Measurements from ENCODE around the gene TNFAIP2. TPM values are rescaled to one million over a fixed set of nuclear protein-coding genes. Genes with fewer than 3 reads are reported as not detected.

TNFAIP2 gene
- total and polyA plus RNA-seq, 2 experiments from 2014 or later = 0.32 to 1.2 TPM

DNA sequence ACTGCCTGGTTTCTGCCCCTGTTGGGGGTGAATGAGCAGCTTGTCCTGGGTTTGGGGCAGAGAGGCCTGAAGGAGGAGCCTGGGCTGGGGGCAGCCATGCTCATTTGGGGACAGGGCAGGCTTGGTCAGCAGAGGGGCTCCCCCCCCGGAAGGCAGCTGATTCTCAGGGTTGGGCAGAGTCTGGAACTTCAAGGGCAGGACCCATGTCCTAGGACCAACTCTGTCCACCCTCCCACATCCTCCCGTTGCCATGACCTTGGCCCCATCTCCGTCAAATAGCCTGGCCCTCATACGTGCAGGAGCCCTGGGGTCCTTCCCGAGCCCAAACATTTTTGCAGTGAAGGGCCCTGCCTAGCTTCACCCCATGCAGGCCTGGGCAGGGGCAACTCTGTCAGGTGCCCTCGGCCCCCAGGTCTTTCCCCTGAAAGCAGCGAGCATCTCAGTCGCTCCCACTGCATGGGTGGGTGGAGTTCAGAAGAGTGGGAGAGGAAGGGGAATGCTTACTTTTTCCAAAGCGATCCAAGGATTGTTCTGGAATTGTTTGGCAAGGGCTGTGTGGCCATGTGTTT is 32.6 kb downstream of the TNFAIP2 start:
- H3K27me3 ChIP-seq = no peaks in the 10 kb centered on the region
- H3K4me1 ChIP-seq (ENCODE audit: low read depth) = no peaks in the 10 kb centered on the region
- no peak overlapping the region for H3K27ac ChIP-seq
- no peaks in the 10 kb centered on the region for H3K9me3 ChIP-seq (ENCODE audit: low read depth)
- no peak overlapping the region for H3K4me3 ChIP-seq
- TF ChIP-seq, protein P1, sequence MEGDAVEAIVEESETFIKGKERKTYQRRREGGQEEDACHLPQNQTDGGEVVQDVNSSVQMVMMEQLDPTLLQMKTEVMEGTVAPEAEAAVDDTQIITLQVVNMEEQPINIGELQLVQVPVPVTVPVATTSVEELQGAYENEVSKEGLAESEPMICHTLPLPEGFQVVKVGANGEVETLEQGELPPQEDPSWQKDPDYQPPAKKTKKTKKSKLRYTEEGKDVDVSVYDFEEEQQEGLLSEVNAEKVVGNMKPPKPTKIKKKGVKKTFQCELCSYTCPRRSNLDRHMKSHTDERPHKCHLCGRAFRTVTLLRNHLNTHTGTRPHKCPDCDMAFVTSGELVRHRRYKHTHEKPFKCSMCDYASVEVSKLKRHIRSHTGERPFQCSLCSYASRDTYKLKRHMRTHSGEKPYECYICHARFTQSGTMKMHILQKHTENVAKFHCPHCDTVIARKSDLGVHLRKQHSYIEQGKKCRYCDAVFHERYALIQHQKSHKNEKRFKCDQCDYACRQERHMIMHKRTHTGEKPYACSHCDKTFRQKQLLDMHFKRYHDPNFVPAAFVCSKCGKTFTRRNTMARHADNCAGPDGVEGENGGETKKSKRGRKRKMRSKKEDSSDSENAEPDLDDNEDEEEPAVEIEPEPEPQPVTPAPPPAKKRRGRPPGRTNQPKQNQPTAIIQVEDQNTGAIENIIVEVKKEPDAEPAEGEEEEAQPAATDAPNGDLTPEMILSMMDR (IDR thresholded peaks at IDR 0.05; ENCODE audit: low read depth, low read length) = no peak
- no peaks in the 10 kb centered on the region for H3K36me3 ChIP-seq
- DNase-seq (ENCODE audit: low read depth in 1 of 2, low spot score in 1 of 2) = no peak

DNA sequence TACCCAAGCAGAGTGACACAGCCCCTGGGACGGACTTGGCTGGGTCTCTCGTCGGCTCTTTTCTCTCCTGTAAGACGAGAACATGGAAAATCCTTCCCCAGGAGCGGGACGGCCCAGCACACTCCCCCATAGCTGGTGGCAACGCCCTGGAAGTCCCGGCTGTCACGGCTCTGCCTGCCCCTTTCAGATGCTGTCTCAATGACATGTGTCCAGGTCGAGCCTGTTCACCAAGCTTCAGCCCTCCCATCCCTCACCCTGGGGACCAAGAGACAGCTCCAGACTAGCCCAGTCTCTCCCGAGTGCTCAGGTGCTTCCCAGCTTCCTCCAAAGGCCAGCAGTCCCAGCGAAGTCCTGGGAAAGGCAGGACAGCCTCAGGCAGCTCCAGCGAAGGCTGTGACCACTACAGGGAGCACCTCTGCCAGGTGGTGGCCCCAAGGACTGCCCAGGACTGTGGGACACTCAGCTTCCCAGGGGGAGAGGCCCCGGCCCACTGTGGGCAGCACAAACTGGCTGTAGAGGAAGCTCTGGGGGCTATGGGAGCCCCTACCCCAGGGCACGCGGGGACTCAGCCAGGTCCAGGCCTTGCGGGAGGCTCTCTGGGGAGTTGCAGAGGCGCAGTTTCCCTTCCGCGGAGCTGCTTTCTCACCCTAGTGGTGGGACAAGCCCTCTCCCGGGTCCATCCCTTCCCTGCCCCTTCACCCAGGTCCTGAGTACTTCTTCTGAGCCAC is 33.6 kb downstream of the TNFAIP2 start:
- DNase-seq (ENCODE audit: low read depth in 1 of 2, low spot score in 1 of 2) = no peak

DNA sequence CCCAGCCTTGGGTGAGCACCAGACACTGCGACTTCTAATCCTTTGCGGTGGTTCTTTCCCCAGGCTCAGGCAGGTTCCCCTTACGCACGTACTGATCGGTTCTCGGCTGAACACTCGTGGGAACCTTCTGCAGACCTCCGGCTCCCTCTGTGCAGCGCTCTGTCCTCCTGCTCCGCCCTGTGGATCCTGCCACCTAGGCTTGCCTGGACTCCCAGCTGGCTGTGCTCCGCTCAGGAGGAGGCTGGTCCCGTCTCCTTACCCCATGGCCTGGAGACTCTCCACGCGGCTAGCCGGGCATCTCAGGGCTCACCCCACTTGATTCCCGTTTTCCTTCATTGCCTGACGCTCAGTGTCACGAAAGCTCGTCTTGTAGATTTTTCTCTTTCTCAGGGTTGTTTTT is 34.7 kb downstream of the TNFAIP2 start:
- no peaks in the 10 kb centered on the region for H3K27me3 ChIP-seq
- TF ChIP-seq, protein P1 (IDR thresholded peaks at IDR 0.05; ENCODE audit: low read depth, low read length) = no peak
- no peak overlapping the region for H3K27ac ChIP-seq
- no peak for DNase-seq (ENCODE audit: low read depth in 1 of 2, low spot score in 1 of 2)
- no peaks in the 10 kb centered on the region for H3K4me1 ChIP-seq (ENCODE audit: low read depth)
- no peaks in the 10 kb centered on the region for H3K9me3 ChIP-seq (ENCODE audit: low read depth)
- no peak overlapping the region for H3K4me3 ChIP-seq
- no peaks in the 10 kb centered on the region for H3K36me3 ChIP-seq

More for the DNA sequence above, 33.6 kb downstream of the TNFAIP2 start:
- Histone ChIP-seq H3K27ac (no peak overlapping the region), H3K36me3 (no peaks in the 10 kb centered on the region), H3K27me3 (no peaks in the 10 kb centered on the region), H3K4me1 (ENCODE audit: low read depth) (no peaks in the 10 kb centered on the region), H3K9me3 (ENCODE audit: low read depth) (no peaks in the 10 kb centered on the region), H3K4me3 (no peak overlapping the region)
- TF ChIP-seq, protein P1 (IDR thresholded peaks at IDR 0.05; ENCODE audit: low read depth, low read length) = no peak

DNA sequence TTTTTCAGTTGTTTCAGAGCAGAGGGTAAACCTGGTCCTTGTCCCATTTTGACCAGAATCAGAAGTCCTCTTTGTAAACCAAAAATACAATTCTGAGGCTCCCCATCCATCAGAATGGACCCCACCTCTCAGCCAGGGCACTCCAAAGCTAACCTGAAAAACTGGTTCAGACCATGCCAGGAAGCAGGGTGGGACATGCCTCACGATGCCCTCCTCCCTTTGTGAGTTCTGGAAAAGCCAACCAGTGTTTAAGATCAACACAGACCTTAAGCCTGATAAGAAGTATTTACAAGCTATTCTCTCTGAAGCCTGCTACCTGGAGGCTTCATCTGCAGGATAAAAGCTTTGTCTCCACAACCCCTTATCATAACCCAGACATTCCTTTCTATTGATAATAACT is 35.4 kb downstream of the TNFAIP2 start:
- H3K4me3 ChIP-seq = no peak overlapping the region
- no peaks in the 10 kb centered on the region for H3K9me3 ChIP-seq (ENCODE audit: low read depth)
- H3K4me1 ChIP-seq (ENCODE audit: low read depth) = no peaks in the 10 kb centered on the region
- no peaks in the 10 kb centered on the region for H3K27me3 ChIP-seq
- TF ChIP-seq, protein P1 (IDR thresholded peaks at IDR 0.05; ENCODE audit: low read depth, low read length) = no peak
- no peak for DNase-seq (ENCODE audit: low read depth in 1 of 2, low spot score in 1 of 2)
- H3K36me3 ChIP-seq = no peaks in the 10 kb centered on the region
- no peak overlapping the region for H3K27ac ChIP-seq

DNA sequence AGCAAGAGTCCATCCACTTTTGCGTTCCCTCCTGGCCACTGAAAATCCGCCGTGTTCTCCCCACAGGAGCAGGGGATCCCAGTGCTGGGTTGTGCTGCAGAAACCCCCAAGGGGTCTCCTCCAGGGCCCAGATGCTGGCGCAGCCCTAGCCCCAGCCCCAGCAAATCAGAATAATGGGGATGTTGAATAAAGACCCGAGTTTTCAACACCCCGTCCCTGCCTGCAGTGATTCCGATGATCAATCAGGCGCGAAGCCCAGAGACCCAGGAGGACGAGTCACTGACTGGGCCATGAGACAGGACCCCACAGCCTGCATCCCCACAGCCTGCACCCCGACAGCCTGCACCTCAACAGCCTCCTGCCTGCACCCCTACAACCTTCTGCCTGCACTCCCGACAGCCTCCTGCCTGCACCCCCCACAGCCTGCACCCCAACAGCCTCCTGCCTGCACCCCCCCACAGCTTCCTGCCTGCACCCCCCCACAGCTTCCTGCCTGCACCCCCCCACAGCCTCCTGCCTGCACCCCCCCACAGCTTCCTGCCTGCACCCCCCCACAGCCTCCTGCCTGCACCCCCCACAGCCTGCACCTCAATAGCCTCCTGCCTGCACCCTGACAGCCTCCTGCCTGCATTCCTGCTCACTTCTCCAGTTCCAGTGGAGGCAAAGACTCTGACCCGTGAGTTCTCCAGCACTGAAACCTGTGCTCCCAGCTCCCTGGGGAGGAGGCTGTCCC is 37.2 kb downstream of the TNFAIP2 start:
- Histone ChIP-seq H3K27me3 (no peaks in the 10 kb centered on the region), H3K4me1 (ENCODE audit: low read depth) (no peaks in the 10 kb centered on the region), H3K27ac (no peak overlapping the region), H3K9me3 (ENCODE audit: low read depth) (no peaks in the 10 kb centered on the region), H3K4me3 (no peak overlapping the region), H3K36me3 (no peaks in the 10 kb centered on the region)
- TF ChIP-seq, protein P1 (IDR thresholded peaks at IDR 0.05; ENCODE audit: low read depth, low read length) = no peak
- DNase-seq (ENCODE audit: low read depth in 1 of 2, low spot score in 1 of 2) = no peak
